Activated naive CD4-positive, alpha-beta T cell (primary cell): ENCODE measurements around the gene NRXN3.

Source experiments
- DNase-seq, 4 experiments: peaks; one replicate each; lab custom pipeline; 2025; lab: John Stamatoyannopoulos, UW

NRXN3 gene

DNA sequence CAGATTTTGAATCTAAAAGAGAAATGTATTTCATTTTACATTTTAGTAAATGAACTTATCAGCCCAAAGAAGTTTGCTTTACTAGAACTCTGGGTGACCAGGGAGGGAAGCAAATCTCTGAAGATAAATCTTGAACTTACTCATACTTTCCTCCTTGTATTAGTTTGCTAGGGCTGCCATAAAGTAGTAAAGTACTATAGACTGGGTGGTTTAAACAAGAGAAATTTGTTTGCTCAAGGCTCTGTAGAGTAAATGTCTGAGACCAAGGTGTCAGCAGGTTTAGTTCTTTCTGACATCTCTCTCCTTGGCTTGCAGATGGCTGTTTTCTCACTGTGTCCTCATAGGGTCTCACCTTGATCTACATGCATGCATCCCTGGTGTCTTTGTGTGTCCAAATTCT lies 1115.1 kb downstream of the NRXN3 start:
- no peak for DNase-seq

DNA sequence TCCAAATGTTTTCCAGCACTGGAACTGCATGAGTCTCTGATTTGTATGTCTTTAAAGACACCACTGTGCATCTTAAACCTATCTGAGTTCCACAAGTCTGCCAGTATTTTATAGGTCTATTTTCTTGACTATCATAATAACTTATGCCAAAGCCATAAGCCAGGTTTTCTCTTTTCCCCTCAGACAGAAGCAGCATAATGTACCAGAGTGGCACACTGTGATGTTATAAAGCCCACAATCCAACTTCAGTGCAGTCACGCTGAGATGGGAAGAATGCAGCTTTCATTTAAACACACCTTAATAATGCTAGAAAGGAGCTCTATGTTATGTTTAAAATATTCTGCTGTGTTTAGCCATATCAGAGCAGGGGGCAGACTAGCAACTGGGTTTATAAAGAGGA lies 1117.8 kb downstream of the NRXN3 start:
- DNase-seq: no peak

- no peak for DNase-seq
Observed at GRCh38 chr14:79293482-79294177, 1123.5 kb downstream of the NRXN3 start.

GRCh38 chr14:79294499-79294898 lies 1124.3 kb downstream of the NRXN3 start:
- no peak for DNase-seq

GRCh38 chr14:79295385-79295784 lies 1125.2 kb downstream of the NRXN3 start:
- DNase-seq: no peak

GRCh38 chr14:79298373-79298772 lies 1128.2 kb downstream of the NRXN3 start:
- DNase-seq: no peak

DNA sequence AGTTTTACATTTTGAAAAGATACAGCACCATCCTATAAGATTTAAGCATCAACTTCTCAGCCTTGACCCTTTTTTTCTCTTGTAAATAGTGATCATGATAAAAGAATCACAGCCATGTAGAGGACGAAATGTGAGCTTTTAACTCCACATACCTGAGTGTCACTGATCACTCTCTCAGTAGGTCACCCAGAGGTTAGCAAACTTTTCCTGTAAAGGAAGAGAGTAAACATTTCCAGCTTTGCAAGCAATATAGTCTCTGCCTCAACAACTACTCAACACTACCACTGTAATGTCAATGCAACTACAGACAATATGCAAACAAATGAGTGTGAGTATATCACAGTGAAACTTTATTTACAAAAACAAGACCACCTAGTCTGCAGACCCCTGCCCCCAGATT lies 1129.0 kb downstream of the NRXN3 start:
- no peak for DNase-seq

- DNase-seq: no peak
Observed at GRCh38 chr14:79304279-79304678, 1134.1 kb downstream of the NRXN3 start.

DNA sequence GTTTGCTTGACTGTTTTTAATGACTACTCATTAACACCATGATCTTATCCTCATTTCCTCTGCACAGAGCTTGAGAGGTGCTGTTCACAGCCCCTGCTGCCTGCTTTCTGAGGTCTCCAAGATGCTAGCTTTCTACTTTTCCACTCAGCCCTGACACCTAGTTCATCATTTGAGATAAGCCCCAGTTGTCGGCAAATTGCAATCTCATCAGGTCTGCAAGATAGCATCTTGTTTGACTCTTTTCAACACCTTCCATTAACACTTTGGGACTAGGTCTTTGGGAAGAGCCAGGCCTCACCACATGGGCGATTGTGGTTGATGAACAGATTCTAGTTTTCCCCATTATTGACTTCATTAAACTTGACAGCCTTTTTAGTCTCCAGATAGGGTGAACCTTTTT lies 1136.4 kb downstream of the NRXN3 start:
- no peak for DNase-seq

- no peak for DNase-seq
Observed at GRCh38 chr14:79318371-79318770, 1148.2 kb downstream of the NRXN3 start.

- no peak for DNase-seq
Observed at GRCh38 chr14:79320561-79320960, 1150.4 kb downstream of the NRXN3 start.

GRCh38 chr14:79321070-79321469 lies 1150.9 kb downstream of the NRXN3 start:
- DNase-seq: no peak

DNA sequence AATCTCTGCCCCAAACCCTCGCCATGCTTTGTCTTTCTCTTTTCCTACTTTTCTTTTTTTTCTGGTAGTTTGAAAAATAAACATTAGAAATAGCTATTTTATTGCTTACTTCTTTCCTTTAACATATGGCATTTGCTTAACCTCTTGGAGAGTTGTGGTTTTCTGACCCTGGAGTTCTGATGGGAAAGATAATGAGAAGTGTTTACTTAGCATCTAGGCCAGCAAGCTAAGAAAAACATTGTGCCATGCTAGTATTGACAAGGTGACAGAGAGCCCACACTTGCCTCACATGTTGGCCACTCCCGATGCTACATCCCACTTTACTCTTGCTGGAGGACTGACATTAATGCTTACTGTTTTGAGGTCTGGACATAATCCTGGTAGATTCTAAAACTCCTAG lies 1154.9 kb downstream of the NRXN3 start:
- no peak for DNase-seq

- no peak for DNase-seq
Observed at GRCh38 chr14:79325557-79325956, 1155.4 kb downstream of the NRXN3 start.

DNA sequence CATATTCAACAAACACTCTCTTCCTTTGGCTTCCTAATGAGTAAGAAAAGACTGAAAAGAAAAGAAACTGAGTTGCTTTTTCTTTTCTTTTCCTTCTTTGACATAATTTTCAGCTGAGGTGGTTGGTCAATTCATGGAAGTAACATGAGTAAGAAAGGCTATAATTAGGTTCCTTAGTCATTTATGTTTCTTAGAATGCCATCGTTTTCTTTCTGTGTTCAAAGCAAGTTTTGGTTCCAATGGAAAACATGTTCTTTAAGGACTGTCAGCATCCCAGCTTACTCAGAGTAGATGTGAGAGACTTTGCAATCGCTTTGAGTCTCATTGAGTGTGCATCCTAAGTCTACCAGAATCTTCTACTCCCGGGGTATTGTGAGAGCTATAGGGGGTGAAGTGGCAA lies 1158.7 kb downstream of the NRXN3 start:
- DNase-seq: no peak

- no peak for DNase-seq
Observed at GRCh38 chr14:79331830-79332229, 1161.7 kb downstream of the NRXN3 start.

DNA sequence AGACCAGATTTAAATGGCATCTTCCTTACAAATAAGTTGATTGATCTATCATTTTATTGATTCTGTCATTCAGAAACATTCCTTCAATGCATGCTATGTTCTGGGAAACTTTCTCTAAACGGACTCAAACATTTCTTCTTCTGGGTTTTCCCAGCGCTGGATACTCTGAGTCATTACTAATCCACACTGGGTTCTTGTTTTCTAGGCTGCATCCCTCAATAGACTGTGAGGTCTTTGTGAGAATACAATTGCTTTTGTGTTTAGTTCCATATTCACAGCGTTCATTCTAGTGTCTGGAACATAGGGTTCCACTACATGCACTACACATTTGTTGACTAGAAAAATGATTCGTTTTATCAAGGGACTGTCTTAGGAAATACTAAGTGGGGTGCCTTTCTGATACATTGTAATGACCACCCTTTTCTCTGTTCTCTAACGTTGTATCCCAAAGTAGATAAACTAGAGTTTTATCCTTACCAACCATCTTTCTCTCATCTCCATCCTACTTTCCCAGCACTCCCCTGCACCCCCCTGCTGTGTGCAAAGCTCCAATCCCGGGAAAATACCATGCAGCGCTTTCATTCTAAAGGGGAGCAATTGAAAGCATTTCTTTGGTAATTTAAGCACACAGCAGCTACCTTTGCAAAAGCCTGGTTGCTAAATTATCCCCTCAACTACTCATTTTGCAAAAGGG lies 1162.5 kb downstream of the NRXN3 start:
- DNase-seq: no peak

GRCh38 chr14:79333198-79333546 lies 1163.0 kb downstream of the NRXN3 start:
- DNase-seq: no peak

DNA sequence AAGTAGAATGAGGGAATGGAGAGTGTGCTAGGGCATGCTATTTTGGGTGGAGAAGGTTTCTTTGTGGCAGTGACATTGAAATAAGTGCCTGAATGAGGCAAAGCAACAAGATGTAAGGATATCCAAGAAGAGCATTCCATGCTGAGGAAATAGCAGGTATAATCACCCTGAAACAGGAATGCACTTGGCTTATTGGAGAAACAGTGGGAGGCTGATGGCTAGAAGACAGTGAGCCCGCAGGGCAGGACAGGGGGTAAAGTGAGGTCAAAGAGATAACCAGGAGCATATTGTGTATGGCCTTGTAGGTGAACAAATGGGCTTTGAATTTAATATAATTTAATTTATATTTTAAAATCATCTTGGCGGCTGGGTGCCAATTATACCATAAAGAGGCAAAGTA lies 1164.1 kb downstream of the NRXN3 start:
- no peak for DNase-seq

DNA sequence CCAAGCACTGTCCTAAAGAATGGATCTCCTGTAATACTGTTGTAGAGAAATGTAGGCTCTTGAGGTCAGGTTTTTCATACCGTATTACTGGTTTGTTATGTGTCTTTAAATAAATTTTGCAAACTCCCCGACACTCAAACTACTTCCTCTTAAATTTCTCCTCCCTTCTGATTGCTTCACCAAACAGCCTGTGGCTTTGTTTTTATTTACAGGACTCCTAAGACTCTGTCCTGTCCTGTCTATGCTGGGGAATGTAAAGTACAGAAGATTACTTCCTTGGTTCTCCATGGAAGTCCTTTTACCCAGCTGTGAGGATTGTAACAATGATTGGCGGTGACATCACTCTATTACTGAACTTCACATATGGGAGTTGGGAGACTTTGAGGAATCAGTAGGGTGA lies 1167.6 kb downstream of the NRXN3 start:
- DNase-seq: no peak

- DNase-seq: no peak
Observed at GRCh38 chr14:79342942-79343341, 1172.8 kb downstream of the NRXN3 start.

DNA sequence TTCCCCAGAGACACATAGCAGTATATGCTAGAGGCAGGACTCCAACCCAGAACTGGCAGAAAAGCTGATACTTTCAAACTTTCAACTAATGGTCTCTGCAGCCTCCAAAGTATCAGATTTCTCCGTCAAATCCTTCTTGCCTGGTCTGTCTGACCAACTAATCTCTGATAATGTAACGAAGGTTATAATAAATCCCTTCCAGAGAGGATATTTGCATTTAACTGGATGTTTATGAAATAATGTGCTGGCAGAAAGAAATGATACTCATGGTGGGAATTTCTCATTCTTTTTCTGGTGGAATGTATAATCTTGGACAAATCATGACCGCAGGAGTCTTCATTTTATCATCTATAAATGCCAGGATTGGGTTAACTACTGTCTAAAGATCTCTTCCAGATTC lies 1180.8 kb downstream of the NRXN3 start:
- DNase-seq: no peak

- no peak for DNase-seq
Observed at GRCh38 chr14:79352076-79352630, 1182.0 kb downstream of the NRXN3 start.

DNA sequence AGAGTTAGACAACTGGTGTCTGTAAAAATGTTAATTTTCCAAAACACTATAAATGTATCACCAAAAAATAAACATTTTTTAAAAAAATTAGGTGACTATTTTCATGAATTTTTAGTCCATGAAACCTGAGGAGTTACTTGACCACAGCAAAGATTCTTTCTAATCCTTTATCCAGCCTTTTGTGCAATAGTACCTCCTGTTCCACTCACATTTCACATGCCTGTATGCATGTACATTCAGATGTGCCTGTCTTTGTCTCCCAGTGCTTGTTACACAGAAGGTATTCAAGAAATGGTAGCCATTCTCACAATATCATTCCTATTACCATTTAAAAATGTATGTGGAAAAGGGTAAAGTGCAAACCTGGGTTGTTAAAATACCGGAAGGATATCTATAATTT lies 1184.2 kb downstream of the NRXN3 start:
- no peak for DNase-seq
